ENCODE measurements around the gene TSPAN4. TPM values are rescaled to one million over a fixed set of nuclear protein-coding genes. Genes with fewer than 3 reads are reported as not detected.

Gene TSPAN4
- total RNA-seq, 1 experiment from 2014 or later = 131 TPM

DNA sequence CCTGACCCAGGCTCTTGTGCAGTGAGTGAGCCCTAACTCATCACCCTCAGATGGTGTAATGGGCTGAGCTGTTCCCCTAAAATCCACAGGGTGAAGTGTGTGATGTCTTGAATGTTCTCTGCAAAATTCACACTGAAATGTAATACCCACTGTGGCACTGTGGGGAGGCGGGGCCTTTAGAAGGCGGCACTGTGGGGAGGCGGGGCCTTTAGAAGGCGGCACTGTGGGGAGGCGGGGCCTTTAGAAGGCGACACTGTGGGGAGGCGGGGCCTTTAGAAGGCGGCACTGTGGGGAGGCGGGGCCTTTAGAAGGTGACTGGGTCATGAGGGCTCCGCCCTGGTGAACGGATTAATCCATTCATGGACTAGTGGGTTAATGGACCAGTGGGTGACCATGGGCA is 34.9 kb downstream of the TSPAN4 start:
- DNase-seq (ENCODE audit: extremely low read depth, low read depth) = peak; percentile 60

DNA sequence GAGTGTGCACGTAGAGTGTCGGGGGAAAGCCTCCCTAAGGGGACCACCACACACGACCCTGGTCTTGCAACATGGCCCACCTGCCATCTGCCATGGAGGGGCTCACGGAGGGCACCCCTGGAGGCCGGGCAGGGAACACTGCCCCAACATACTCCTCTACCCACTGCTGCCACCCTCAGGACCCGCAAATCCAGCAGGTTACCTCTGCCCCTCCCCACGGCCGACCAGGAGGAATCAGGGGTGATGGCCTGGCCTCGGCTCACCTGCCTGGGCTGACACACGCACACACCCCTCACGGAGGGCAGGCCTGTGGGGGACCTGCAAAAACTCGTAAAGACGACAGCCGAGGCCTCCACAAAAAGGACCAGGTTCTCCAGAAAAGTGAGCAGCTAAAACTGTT is 37.8 kb downstream of the TSPAN4 start:
- no peak for DNase-seq (ENCODE audit: extremely low read depth, low read depth)

DNA sequence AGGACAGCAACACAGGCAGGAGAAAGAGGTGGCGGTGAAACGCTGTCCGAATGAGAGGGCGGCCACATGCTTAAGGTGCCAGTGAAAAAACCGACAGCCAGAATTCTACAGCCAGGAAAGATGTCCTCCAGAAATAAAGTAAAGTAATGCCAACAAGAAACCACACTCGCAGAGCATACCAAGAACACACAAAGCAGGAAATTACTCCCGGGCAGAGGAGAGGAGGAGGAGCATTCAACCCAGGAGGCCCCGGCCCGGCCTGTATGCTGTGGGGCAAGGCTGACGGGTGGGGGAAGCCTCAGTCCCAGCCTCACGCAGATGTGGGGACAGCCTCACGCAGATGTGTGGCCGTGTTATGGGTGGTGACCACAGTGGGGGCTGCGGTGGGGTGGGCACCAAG is 39.9 kb downstream of the TSPAN4 start:
- no peak for DNase-seq (ENCODE audit: extremely low read depth, low read depth)

DNA sequence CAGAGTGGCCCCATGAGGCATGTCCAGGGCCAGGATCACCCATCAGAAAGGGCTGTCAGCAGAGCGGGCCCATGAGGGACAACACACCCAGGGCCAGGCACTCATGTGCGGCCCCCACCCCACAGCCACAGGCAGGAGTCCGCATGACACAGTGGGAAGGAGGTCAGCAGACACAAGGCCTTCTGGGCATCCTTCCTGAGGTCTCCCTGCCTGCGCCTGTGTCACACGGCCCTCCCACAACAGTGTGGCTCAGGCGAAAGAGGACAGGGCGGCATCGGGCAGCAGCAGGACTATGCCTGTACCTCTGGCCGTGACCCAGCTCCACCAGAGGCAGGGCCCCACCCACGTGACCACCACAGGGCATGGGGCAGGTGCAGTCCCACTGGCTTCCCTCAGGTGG is 40.9 kb downstream of the TSPAN4 start:
- DNase-seq (ENCODE audit: extremely low read depth, low read depth) = no peak

DNA sequence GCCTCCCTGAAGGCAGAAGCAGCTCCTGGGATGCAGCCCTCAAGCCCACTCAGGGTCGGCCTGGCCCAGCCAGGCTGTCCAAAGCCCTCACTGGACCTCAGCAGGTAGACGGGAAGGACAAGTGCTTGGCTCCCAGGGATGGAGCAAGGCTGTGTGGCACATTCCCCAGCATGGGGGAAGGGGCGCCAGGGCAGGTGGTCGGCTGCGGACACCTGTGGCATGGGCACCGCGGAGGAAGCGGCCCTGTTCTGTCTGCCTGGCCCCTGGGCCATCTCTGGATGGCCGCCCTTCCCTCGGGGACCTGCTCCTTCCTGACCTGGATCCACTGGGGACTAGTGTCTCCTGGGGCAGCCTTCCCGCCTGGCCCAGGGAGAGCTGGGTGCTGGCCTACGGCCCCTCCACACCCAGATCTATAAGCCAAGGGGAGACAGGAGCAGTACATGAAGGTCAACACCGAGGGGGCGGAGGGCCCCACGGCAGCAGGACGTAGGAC is 42.0 kb downstream of the TSPAN4 start:
- no peak for DNase-seq (ENCODE audit: extremely low read depth, low read depth)

DNA sequence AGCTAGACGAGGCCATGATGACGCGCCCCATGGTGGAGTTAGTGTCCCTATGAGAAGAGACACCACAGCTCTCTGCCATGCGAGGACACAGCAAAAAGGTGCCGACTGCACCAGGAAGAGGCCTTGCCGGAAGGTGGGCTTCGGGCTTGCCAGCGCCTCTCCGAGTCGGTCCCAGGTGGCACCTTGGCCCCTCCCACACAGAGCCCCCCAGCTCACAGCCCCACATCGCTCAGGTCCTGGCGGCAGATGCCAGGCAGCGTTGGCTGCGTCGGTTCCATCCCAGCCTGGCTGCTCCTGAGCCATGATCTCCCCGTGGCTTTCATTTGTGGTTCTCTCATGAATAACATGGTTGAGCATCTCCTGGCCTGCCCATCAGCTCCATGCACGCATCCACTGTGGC is 43.9 kb downstream of the TSPAN4 start:
- DNase-seq (ENCODE audit: extremely low read depth, low read depth) = no peak

DNA sequence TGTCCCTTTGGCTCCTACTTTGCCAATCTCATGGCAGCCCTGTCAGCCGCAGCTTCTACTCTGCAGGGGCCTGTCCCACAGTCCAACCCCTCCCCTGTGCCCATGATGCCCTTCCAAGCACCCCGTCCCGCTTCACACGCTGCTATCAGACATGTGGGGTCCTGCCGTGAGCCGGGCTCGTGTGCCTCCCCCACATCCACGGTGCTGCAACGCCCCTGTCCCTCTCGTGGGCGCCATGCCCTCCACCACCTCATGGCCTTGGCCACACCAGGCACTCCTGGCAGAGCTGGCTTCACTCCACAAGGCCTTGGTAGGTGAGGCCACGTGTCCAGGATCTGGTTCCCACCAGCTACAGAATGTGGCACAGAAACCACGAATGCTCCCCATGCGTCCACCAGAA is 44.9 kb downstream of the TSPAN4 start:
- no peak for DNase-seq (ENCODE audit: extremely low read depth, low read depth)

DNA sequence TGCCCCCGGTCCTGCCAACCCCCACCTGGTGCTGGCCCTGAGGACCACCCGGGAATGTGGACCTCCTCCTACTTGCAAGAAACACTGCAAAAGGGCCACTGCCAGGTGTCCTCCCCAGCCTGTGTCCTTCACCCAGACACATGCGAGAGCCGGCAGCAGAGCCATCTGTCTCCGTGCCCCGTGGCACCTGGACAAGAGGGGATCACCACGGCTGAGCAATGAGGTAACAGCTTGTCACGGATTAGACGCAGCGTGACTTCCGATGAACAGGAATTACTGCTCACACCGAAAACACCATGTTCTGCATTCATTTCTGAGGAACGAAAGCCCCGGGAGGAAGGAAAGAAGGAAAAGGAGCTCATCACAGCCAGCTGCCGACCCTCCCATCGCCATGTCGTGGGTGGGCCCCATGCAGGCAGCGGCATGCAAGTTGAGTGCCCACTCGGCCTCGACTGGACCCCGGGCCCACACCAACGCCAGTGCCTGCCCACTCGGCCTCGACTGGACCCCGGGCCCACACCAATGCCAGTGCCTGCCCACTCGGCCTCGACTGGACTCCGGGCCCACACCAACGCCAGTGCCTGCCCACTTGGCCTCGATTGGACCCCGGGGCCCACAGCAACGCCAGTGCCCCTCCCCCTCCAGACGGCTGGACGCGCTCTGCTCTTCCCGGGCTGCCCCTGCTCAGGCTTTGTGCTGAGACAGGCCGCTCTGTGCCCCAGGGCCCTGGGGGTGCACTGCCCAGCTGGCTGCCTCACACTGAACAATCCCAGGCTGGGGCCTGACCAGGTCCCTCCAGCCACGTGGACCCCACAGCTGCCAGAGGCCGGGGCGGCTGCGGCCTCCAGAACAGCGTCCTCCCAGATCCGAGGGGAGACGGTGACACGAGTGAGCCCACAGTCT is 45.9 kb downstream of the TSPAN4 start:
- DNase-seq (ENCODE audit: extremely low read depth, low read depth) = no peak

DNA sequence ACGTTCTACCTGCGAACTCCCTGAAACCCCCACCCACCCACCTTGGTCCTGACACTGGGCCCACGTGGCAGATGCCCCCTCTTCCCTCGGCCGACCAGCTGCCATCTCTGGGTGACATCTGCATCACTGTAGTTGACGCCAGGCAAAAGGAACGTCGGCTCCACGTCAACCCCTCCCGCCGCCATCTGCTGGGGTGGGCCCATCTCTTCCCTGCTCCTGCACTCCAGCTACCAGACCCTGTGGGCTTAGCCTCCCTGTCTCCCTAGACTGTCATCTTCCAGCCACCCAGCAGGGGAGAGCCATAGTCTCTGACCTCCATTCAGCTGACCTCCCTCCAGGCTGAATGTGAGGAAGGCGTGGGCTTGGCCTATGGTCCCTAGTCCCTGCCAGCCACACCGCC is 46.6 kb downstream of the TSPAN4 start:
- no peak for DNase-seq (ENCODE audit: extremely low read depth, low read depth)

DNA sequence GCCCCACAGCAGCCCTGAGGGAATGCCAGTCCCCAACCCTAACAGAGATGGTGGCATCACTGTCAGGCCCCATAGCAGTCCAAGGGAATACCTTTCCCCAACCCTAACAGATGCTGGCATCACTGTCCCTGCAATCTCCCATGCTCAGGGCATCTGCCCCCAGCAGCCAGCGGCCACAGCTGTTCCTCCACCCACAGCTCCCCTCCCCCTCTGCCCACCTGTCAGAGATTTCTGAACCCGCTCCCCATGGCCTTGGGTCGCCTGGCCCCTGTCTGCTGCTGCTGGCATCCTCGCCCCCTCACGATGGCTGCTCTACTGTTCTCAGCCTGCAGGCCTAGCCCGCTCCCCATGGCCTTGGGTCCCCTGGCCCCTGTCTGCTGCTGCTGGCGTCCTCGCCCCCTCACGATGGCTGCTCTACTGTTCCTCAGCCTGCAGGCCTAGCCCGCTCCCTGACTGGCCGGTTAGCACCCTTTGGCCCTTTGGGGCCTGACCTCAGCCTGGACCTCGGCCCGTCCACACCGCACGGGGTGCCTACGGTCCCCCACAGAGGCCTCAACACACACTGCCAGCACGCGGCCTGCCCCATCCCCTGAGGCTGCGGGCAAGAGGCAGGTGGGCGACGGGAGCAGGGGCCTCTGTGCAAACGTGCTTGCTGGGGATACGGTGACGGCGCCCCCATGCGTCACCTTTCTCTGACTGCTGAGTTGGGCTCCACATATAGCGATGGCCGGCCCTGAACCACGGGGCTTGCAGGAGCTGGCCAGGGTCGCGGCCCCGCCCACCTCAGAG is 47.2 kb downstream of the TSPAN4 start:
- DNase-seq (ENCODE audit: extremely low read depth, low read depth) = no peak

DNA sequence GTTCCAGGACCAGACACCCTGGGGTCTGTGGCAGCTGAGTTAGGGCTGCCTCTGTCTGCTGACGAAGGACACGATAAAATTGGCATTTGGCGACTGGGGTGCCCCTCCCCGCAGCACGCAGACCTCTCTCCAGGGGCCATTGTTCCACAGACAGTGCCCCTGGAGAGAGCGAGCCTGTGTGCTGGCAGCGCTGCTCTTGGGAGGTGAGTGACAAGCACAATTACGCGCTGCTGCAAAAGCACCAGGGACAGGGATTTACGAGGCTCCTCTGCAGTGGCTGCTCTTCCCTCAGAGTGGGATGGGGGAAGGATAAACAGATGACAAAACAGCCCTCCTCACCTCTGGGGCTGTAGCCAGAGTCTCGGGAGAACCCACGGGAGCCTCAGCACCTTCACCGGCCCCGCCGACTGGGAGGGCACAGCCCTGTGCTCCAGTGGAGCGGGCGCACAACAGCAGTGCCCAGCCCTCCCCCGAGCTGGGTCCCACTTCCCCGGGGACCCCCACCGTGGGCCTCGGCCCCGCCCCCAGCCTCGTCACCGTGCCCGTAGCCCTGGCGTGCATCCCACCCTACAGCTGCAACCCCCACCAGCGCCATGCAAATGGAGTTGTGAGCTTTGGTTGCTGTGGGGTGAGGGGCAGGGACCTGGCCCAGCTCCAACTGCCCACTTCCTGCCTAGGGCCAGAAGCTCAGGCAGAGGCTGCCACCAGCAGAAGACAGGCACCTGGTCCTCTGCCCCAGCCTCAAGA is 48.3 kb downstream of the TSPAN4 start:
- no peak for DNase-seq (ENCODE audit: extremely low read depth, low read depth)

DNA sequence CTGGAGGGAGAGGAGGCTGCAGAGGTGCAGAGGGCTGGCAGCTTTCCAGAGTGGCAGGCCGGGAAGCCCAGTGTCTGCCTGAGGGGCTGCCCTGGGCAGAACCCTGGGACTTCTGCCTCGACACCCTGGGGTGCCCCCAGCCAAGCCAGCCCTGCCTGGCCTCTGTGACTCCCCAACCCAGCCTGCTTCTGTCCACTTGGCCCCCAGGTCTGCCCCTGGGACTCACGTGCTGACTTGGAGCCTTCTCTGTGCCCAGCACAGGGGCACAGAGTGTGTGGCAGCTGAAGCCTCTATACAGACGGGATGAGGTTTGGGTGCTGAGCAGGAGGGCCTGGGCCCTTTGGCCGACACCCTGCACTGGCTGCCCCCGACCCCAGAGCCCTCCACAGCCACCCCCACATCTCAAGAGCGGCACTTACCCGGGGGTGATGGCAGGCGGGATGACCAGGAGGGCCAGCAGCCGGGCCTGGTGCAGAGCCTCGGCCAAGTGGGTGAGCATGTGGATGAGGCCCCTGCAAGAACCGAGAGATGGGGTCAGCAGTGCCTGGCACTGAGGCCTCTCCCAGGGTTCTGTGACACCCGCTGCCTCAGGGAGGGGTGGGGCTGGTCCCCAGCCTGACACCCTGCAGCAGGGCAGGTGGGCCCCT is 50.5 kb downstream of the TSPAN4 start:
- DNase-seq (ENCODE audit: extremely low read depth, low read depth) = no peak

DNA sequence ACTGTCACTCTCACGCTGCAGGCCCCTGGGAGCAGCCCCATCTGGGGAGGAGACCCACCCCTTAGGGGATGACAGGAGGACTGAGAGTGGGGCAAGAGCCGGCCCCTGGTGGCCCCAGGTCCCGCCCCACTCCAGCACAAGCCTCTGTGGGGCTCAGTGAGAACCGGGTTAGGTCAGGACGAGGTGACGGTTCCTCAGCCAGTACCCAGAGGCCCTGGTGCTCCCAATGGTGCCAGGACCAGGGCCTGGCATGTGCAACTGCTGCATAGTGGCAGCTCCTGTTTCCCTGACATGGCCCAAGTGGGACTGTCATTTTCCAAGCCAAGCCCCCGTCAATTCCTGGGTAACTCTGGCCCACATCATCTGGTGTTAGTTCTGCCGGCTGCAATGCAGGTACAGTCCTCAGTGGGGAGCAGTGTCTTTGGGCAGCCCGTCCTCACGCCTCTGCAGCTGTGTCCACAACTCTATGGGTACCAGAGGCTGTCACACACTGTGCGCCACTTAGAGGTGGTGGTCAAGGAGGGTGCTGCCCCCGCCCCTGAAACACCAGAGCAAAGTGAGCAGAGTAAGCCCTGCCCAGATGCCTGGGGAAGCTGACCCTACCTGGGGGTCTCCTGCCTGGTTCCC is 52.0 kb downstream of the TSPAN4 start:
- DNase-seq (ENCODE audit: extremely low read depth, low read depth) = no peak

DNA sequence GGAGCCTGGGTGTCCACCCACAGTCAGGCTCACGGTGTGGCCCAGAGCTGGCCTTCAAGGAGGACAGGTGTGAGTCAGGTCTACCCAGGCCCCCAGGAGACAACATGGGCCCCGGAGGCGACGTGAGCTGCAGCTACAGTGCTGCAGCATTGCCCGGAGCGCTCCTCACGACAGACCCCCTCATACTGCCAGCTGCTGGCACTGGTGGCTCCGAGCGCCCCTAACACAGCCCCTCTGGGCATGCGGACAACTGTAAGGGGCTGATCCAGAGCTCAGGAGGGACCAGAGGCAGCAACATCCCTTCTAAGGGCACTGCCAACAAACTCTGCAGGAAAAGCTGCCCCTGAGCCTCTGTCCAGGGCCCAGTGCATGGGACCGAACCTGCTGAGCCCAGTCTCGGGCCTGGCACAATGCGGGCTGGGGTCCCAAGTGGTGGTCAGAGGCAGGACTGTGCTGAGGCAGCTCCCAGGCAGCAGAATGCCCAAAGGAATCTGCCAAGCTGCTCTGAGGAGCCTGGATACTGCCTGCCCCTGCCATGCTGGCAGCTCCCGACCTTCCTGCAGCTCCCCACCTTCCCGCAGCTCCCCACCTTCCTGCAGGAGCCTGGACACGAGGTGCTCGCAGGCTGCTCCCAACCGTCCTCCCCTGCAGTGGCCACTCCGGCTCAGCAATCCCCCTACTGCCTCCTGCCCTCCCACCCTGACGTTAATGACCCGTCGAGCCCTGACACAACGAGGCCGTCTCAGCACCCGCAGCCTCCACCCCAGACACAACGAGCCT is 52.9 kb downstream of the TSPAN4 start:
- no peak for DNase-seq (ENCODE audit: extremely low read depth, low read depth)

DNA sequence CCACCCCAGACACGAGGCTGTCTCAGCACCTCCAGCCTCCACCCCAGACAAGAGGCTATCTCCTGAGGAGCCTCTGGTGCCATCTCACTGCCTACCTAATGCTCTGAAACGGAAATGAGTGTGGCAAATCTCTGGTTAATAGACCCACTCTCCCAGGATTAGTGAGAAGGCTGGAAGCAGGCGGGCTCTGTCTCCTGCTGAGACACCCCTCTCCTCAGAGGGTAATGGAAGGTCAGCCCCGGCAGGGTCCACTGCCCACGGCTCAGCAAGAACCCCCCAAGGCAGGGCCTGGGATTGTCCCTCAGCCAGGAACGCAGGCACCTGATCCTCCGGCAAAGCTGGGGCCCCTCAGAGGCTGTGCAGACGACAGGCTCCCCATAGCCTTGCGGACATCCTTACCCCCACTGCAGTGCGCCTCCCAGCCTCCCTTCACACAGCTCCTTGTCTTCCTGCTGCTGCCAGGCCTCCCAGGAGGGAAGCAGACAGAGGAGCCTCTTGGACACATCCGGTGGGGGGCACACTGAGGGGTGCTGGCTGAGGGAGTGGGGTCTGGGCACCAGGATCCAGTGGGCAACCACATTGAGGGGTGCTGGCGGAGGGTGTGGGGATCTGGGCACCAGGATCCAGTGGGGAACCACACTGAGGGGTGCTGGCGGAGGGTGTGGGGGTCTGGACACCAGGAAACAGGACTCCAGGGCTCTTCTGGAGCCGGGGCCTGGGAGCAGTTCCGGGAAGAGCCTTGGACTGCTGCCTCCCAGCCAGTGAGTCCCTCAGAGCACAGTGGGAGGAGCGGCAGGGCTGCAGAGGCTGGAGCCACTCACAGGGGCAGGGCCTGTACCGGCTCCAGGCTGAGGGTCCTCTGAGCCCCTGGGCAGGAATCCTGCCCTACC is 54.8 kb downstream of the TSPAN4 start:
- DNase-seq (ENCODE audit: extremely low read depth, low read depth) = no peak

DNA sequence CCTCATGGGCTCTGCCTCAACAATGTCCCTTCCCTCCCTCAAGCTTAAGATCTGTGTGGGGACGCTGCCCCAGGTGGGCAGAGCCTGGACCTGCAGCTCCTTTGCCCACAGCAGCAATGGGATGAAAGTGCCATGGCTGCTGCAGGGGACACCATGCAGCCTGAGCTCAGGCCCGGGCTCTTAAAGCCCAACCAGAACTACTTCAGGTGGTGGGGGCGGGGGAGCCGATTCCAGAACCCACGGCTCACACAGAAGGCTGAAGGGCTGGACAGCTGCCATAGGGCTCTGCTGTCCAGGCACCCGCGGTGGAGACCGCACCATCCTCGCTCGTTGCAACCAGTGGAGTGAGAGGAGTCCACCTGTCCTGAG is 55.5 kb downstream of the TSPAN4 start:
- DNase-seq (ENCODE audit: extremely low read depth, low read depth) = no peak

DNA sequence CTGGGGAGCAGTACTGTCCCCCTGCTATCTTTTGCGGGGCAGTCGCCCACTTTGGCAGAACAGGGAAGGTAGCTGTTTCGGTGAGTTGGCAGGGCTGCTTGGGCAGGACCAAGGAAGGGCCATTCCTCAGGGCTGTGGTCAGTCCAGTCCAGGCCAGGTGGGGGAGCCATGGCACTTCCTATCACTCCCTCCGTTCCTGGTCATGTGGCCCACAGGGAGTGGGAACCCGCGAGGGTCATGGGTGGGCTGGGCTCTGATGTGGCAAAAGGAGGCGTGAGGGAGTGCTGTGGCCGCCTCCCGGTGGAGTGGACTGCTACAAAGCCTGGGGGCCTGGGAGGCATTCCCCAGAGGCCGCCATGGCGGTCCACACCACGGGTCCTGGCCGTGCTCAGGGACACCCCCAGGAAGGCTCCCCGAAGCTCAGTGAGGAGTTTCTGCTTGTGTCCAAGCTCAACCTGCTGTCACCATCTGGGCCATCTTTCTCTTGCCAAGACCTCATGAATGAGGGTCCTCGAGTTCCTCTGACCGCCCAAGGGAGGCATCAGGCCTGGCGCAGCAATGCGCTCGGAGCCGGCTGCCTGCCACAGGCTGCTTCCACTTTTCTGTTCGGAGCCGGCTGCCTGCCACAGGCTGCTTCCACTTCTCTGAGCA is 56.0 kb downstream of the TSPAN4 start:
- DNase-seq (ENCODE audit: extremely low read depth, low read depth) = no peak

DNA sequence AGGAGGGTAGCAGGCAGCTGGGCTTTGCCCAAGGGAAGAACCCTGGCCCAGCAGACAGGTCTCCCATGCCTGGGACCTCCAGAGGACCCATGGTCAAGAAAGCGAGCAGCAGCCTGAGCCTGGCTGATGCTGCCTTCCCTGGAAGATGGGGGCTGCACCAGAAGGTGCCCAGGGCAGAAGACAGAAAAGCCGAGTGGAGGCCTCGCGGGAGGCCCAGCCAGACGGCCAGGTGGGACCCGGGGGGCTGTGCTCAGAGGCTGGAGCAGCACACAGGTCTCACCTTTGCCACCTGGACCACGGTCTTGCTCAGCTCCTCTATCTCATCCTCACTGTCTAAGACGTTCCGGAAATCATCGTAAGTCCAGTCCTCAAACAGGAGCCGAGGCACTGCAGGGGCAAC is 57.1 kb downstream of the TSPAN4 start:
- no peak for DNase-seq (ENCODE audit: extremely low read depth, low read depth)
